ENCODE measurements around the gene SYT2.

SYT2 gene

DNA sequence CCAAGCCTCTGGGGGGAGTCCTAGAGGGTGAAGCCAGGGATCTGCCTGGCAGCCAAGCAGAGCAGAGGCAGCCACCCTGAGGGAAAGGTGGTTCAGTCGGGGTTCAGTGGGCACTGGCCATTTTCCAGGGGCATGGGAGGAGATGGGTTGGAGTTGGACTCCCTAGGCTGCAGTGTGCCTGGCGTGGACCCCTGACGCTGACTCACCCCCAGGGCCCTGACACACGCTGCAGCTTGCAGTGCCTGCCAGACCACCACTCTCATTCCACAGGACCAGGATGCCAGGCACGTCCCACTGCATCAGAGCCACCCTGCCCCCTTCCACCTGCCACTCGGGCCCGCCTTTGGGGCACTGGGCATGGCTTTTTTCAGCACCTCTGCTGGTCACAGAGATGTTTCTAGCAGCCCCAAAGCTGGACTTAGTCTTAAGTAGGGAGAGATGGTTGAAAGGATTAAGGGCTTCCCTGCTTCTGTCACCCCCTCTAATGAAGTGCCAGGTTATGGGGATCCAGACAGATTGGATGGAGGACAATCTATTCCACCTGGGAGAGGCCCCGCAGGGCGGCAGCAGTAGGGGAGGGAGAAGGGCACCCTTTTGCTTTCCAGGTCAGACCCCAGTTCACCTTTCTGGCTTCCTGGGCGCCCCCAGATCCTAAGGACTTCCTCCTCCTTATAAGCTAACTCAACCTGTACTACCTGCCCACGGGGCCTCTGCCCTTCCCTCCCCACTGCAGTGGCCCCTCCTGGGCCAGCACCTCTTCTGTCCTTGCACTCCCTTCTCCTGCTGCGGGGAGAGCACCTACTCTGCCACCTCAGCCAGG lies 1.6 kb downstream of the SYT2 start:
- in situ Hi-C loops (cut with MboI; ENCODE audit: low sequenced_read_pairs): loop anchor here (25.0 kb wide), 2 partner anchors 221 to 521 kb away; partner anchors contain the start of gene LGR6

DNA sequence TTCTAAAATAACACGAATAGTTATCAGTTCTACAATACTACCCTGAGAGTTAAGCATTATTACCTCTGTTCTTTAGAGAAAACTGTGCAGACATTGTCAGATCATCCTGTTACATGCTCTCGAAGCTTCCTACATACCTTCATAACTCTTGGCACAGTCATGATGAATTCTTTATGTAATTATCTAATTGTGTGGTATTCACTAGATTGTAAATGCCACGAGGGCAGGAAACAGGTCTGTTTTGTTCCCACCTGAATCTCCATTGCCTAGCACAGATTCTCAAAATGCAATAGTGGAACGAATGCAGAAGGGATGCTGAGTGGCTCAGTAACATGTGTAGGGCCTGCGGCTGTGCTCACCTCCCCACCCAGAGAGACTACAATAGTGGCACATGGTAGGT lies 3.4 kb downstream of the SYT2 start:
- in situ Hi-C loops (cut with MboI; ENCODE audit: low sequenced_read_pairs): loop anchor here (25.0 kb wide), 2 partner anchors 220 to 520 kb away; partner anchors contain the start of gene LGR6

DNA sequence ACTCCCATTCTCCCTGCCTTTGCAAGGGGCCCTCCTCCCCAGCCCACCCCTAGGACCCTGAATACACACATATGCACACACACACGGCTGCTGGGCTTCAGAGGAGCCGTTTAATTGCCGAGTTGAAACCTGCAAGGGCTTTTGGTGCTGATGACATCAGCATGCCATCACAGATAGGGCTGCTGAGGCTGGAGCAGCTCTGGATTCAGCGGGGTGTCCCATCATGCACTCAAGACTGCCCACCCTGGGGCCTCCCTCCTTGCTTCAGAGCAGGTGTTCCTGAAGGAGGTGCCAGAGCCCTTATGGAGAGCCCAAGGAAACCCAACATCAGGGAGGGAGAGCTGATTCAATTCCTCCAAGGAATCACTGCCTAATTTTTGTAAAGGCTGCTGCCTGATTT lies 5.7 kb downstream of the SYT2 start:
- in situ Hi-C loops (cut with MboI; ENCODE audit: low sequenced_read_pairs): loop anchor here (25.0 kb wide), 2 partner anchors 217 to 517 kb away; partner anchors contain the start of gene LGR6

DNA sequence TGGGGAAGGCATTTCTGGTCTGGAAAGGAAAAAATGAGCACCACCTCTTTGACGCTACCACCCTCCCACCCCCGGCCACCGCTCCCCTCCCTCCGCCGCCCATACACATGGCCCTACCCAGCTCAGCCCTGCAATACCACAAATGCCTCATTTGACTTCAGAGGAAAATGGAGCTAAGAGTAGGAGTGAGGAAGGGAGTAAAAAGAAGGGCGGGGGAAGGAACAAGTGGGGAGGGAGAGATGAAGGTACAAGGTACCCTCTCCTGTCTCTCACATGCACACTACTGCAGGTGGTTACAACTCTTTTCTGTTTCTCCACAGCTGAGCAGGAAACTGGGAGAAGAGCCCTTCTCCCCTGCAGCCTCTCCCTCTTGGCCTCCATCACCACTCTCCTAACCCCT lies 7.1 kb downstream of the SYT2 start:
- in situ Hi-C loops (cut with MboI; ENCODE audit: low sequenced_read_pairs): loop anchor here (25.0 kb wide), 2 partner anchors 216 to 516 kb away; partner anchors contain the start of gene LGR6

DNA sequence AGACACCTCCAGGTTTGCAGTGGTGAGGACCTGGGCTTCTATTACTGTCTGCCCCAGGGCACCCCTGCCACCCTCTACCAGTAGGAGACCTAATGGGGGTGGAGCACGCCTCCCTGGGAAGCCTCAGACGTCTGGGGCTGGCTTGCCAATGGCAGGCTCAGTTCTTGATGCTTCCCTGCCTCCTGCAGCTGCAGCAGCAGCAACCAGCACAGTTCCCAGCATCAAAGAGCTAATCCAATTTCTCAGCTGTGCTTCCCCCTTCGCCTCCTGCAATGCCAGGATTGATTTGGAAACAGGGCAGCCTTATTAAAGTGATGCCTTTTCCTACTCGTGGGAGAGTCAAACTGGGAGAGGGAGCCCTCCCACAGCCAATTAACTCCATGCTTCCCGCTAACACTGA lies 8.2 kb downstream of the SYT2 start:
- in situ Hi-C loops (cut with MboI; ENCODE audit: low sequenced_read_pairs): loop anchor here (25.0 kb wide), 2 partner anchors 215 to 515 kb away; partner anchors contain the start of gene LGR6

DNA sequence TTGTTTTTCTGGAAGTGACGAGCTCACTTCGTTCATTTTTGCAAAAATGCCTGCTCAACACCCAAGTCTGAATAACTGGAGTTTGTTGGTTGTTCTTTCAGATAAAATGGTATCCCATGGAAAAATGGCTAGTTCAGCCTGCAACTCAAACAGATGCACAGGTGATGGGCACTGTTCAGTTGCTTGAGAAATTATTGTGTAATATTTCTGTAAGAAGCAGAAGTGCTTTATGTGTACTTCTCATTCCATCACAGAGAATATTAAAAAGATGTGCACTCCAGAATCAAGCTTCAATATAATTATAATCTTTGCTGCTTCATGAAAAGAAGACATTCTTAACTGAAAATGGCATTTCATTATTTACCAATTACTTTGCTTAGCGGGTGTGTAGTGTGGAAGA lies 9.1 kb downstream of the SYT2 start:
- in situ Hi-C loops (cut with MboI; ENCODE audit: low sequenced_read_pairs): loop anchor here (25.0 kb wide), 2 partner anchors 214 to 514 kb away; partner anchors contain the start of gene LGR6

DNA sequence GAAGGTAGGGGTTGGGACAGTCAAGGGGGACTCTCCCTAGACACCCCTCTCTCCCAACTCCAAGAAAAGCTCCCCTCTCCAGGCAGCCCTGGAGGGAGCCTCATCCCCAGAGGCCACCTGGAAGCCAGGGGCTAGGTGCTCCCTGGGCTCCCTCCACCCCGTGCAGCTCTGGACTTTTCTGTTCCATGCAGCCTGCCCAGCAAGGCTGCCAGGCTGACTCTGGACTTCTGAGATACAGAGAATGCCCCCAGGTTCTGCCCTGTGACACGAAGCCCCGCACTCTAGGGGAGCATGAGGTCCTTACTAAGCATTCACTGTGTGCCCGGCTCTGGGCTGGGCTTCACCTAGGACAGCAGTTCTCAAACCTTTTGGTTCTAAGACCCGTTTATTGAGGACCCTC lies 10.2 kb downstream of the SYT2 start:
- in situ Hi-C loops (cut with MboI; ENCODE audit: low sequenced_read_pairs): loop anchor here (25.0 kb wide), 2 partner anchors 213 to 513 kb away; partner anchors contain the start of gene LGR6

DNA sequence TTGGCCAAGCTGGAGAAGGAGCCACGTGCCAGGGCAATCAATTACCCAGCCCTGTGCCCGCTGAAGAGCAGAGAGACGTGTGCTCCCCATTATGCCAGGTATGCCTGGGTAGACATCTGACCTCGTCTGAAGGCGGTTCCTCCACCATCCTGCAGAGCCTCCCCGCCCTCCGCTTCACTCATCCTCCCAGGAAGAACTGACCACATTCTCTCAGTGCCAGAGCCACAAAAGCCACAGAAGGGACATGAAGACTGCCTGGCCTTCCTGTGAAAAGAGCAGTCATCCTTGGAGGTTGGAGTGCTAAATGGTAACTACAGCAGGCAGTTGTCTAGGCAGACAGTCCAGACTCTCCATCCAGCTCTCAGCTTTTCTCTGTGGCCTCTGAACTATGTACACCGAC lies 12.0 kb downstream of the SYT2 start:
- in situ Hi-C loops (cut with MboI; ENCODE audit: low sequenced_read_pairs): no loop called here

DNA sequence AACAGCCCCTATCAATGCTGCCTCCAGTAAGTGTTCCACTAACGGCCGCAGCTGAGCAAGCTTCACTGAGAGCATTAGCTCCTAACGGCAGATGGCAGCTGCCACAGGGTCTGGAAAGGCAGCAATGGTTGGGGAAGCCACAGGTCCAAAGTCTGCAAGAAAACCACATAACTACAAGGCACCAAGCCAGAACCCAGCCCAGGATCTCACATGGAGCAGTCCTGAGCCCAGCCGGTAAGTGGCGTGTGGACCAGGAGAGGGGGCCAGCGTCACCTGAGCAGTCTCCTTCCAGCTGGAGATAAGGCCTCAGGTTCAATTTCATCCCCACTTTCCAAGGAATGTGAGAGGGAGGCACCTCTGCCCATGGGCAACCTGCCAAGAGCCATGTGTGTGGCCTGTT lies 13.2 kb downstream of the SYT2 start:
- in situ Hi-C loops (cut with MboI; ENCODE audit: low sequenced_read_pairs): no loop called here

DNA sequence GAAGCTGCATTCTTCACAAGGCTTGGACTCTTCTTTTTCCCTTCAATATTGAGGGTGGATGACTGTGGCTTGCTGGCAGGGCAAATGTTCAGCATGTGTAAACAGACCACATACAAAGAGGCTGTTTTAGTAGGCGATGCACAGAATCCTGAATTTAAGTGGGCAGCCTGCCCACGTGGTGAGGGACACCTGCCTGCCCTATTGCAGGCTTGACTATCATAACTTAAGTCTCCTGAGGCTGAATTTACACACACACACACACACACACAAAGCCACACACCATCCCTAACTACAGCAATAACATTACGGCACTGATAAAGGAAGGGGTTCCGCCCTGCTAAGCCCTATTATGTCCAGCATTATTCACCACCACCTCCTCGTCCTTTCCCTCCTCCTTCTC lies 15.9 kb downstream of the SYT2 start:
- in situ Hi-C loops (cut with MboI; ENCODE audit: low sequenced_read_pairs): no loop called here

DNA sequence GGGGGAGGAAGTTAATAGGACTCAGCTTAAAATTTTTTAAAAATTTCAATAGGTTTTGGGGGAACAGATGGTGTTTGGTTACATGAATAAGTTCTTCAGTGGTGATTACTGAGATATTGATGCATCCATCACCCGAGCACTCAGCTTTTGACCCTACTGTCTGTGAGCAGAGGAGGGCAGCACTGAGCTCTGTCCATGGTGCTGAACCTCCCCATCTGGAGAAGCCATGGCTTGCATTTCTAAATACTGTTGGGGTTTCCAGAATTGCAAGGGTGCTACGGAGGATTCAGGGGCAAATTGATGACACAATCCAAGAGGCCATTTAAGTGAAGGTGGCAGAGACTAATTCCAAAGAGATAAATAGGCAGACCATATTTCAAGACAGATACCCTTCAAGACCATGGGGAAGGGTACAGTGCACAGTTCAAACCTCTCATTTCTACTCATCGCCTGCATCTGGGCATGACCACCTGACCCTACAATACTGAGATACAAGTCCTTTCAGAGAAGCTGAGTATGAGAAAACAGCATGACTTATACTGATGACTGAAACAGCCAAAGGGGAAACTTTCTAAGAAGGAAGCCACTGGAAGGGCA lies 17.2 kb downstream of the SYT2 start:
- in situ Hi-C loops (cut with MboI; ENCODE audit: low sequenced_read_pairs): no loop called here

DNA sequence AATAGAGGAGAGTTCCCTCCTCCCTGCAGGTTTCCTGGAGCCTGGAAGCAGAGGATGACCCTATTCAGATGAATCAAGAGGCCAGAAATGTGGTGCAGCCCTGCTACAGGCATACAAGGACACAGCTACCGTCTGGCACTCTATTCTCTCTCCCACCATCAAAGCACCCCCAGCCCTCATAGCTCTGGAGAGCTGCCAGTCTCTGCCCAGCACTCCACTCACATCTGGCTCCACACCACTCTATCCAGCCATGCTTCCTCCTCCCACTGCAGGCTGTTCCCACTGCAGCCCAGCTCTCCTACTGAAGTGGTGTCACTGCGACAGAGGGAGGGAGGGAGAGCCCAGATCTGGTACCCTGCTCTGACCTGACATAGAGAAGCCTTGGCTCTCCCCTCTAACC lies 18.4 kb downstream of the SYT2 start:
- in situ Hi-C loops (cut with MboI; ENCODE audit: low sequenced_read_pairs): no loop called here

DNA sequence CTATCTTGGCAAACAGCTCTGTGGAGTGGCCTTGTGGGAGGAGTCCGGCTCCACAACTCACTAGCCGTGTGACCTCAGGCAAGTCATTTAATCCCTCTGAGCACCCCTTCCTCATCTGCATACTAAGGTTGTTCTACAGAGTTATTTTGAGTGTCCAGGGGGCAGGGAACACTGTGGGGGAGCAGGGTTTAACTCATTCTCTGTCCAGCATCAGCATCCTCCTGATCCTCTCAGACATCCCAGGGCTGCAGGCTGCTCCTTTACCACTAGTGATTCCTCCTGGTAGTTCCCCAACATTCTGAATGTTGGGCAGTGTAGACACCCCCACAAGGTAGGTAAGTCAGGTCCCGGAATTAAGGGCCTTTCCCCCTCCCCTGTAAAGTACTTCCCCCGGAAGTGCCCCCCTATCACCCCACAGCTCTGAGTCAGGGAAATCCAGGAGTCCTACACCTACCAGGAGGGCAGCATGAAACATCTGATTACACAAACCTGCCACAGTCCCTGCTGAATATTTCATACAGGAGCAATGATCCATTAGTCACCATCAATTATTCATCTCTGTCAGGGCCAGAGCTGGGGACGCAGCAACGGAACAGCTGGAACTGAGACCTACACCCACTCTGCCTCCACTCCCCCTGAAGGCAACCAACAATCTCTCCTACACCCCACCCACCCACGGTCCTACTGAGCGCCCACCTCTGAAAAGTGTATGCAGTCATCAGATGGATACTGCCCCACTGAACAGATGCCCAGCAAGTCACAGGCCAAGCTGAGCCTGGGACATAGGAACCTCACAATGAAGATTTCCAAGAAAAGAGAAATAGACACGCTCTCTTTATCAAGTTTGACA lies 20.5 kb downstream of the SYT2 start:
- in situ Hi-C loops (cut with MboI; ENCODE audit: low sequenced_read_pairs): no loop called here

DNA sequence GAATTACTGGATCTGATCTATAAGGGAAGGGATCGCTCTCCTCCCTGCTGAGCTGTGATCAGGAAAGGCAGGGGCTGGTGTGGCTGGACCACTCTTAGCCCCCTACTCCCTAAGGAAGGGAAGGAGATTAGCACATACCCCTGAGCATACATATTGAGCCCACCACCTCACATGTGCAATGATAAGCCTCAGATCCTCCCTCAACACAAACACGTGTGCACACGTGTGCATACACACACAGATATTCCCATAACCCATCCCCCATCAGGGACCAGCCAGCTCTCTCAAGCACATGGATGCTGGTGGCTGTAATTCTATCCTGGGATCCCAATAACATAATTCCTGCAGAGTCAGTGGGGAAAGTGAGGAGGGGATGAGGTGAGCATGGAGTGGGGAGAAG lies 21.2 kb downstream of the SYT2 start:
- in situ Hi-C loops (cut with MboI; ENCODE audit: low sequenced_read_pairs): no loop called here

DNA sequence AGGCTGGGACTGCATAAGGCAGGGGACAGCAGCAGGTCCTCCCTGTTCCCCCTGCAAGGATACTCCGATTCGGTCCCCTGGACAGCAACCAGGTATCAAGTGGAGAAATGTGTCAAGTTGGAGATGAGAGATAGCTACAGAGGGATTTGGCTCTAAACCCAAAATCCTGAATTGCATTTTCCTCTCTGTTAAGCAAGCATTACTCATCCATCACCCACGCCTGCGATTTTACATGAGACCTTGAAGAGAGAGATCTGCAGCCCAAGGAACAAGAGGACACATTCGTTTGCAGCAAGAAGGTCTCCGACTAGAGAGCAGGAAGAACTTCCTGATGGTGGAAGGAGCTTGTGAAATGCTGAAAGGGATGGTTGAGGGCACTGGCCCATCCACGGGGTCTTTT lies 21.9 kb downstream of the SYT2 start:
- in situ Hi-C loops (cut with MboI; ENCODE audit: low sequenced_read_pairs): no loop called here

DNA sequence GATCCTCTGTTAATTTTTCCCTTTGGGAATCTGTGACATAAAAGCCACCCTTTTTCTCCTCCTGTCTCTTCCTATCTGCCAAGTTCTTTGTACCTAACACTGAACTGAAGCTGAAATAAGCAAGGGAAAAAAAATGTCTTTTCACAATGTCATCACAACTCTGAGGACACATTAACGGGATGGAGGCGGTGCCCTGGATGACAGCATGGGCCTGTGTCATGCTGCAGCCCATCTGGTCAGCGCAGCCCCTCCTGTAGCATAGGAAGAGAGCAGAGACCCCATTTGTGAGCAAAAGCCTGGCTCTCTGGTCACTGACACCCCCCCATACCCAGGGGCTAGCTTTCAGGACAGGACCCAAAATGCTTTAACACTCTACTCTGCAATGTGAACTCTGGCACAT lies 22.5 kb downstream of the SYT2 start:
- in situ Hi-C loops (cut with MboI; ENCODE audit: low sequenced_read_pairs): no loop called here

DNA sequence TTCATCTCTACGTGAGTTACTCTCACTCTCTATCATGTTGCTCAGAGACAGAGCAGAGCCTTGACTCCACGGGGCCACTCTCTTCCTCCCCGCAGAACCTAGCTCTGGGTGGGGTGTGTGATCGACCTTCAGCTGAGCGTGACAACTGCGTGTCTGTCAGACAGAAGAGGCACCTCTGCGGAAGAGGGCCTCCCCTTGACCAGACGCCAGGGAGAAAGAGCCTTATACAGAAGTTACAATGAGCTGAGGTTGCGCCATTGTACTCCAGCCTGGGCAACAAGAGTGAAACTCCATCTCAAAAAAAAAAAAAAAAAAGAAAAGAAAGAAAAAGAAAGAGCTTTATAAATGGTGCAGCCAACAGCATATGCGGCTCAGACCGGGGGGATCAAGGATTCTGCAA lies 22.9 kb downstream of the SYT2 start:
- in situ Hi-C loops (cut with MboI; ENCODE audit: low sequenced_read_pairs): no loop called here

DNA sequence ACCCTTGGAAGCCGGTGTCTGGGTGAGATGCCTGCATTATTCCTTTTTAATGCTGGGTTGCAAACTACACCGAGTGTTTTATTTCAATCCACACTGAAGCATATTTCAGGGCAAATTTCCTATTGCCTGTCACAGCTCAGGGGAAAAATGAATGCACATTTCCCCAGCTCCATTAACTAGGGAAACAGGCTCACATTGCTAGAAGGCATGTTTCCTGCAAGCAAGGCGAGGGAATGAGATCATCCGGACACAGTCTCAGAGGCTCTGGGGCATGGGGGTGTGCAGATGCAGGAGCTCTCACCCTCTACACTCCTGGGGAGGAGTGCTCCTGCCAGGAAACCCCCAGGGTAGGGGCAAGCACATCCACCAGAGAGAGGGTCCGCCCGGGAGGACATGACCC lies 24.6 kb downstream of the SYT2 start:
- in situ Hi-C loops (cut with MboI; ENCODE audit: low sequenced_read_pairs): no loop called here

DNA sequence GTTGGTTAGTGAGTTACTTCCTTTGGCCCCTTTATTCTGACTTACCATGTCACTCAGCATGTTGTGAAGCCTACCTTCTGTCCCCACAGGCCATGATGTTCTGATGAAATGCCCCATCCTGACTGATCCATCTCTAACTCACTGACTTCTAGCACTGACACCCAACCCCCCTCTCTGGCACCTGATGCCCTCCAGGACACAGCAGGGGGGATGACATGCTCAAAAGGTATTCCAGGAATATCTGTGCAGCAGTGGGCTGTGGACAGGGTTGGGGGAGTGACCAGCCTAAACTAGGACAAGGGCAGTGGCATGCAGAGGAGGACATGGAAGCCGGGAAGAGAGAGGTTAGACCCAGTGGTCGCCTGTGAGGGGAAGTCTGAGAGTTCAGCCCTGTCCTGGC lies 25.5 kb downstream of the SYT2 start:
- in situ Hi-C loops (cut with MboI; ENCODE audit: low sequenced_read_pairs): no loop called here

DNA sequence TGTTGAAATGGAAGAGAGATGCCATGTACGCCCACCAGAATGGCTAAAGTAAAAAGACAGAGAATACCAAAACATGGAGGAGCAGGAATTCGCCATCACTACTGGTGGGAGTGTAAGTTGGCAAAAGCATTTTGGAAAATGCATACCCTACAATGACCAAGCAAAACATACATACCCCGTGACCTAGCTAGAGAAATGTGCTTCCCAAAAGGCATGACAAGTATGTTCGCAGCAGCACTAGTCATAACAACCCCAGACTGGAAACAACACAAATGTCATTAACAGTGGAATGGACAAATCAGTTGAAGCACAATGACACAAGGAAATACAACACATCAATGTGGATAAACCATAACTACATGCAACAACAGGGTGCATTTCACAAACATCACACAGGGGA lies 27.2 kb downstream of the SYT2 start:
- in situ Hi-C loops (cut with MboI; ENCODE audit: low sequenced_read_pairs): no loop called here

DNA sequence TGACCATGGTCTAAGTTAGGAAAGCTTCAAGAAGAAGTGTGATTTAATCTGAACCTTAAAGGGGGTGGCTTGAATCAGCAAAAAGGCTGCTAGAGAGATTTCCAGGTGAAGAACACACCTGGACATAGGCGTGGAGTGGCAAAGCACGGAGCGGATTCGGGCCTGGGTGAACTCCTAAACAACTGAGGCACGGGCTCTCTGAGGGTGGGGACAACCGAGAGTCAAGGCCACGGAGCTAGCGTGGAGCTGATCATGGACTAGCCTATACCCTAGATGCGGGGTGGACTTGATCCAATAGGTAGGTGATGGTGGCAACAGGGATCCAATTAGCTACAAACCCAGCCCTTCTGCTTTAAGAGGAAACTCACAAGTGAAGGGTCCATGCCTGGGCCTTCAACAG lies 27.8 kb downstream of the SYT2 start:
- in situ Hi-C loops (cut with MboI; ENCODE audit: low sequenced_read_pairs): no loop called here
